H9 (cell line): ENCODE results near the gene CCL13. TPM values are rescaled to one million over a fixed set of nuclear protein-coding genes. Genes with fewer than 3 reads are reported as not detected.

Source experiments
- DNase-seq: peaks from one replicate; pipeline ENCODE4 v3.0.0-alpha.2; 2017
- H2AFZ ChIP-seq: one replicate; pipeline ENCODE4 v1.6.1; 2013; ENCODE audit warnings: mild to moderate bottlenecking, low read length, control low read depth, moderate library complexity
- H2AK5ac ChIP-seq: 2 replicates; pipeline ENCODE4 v1.6.1; 2013; ENCODE audit warnings: low read length, control low read depth, mixed read lengths; ENCODE audit not compliant: insufficient read length
- H2BK120ac ChIP-seq: one replicate; pipeline ENCODE4 v1.6.1; 2013; ENCODE audit warnings: low read depth, mild to moderate bottlenecking, low read length, control low read depth, inconsistent platforms; ENCODE audit not compliant: poor library complexity, severe bottlenecking
- H2BK12ac ChIP-seq: 2 replicates; pipeline ENCODE4 v1.6.1; 2013; ENCODE audit warnings: low read length, control low read depth, mixed read lengths, low read depth; ENCODE audit not compliant: insufficient read length
- H2BK15ac ChIP-seq: 2 replicates; pipeline ENCODE4 v1.6.1; 2013; ENCODE audit warnings: low read depth, low read length, control low read depth
- H2BK20ac ChIP-seq: one replicate; pipeline ENCODE4 v1.6.1; 2013; ENCODE audit warnings: low read depth, mild to moderate bottlenecking, low read length, control low read depth, inconsistent platforms; ENCODE audit not compliant: poor library complexity, severe bottlenecking
- H2BK5ac ChIP-seq: 2 replicates; pipeline ENCODE4 v1.6.1; 2013; ENCODE audit warnings: low read length, control low read depth, mixed read lengths; ENCODE audit not compliant: insufficient read length
- H3K14ac ChIP-seq: 2 replicates; pipeline ENCODE4 v1.6.1; 2013; ENCODE audit warnings: low read length, control low read depth; ENCODE audit not compliant: insufficient read depth
- H3K18ac ChIP-seq: 2 replicates; pipeline ENCODE4 v1.6.1; 2013; ENCODE audit warnings: low read depth, mild to moderate bottlenecking, mixed read lengths, low read length, control low read depth; ENCODE audit not compliant: insufficient read length
- H3K23ac ChIP-seq: 2 replicates; pipeline ENCODE4 v1.6.1; 2013; ENCODE audit warnings: low read length, control low read depth, mixed read lengths, low read depth; ENCODE audit not compliant: insufficient read length
- H3K23me2 ChIP-seq: 2 replicates; pipeline ENCODE4 v1.6.1; 2013; ENCODE audit warnings: low read depth, mild to moderate bottlenecking, mixed read lengths, low read length, control low read depth; ENCODE audit not compliant: insufficient read length, poor library complexity, severe bottlenecking
- H3K27ac ChIP-seq: 2 replicates; pipeline ENCODE4 v1.5.1; 2013; ENCODE audit warnings: low read length, control low read depth, mixed read lengths, low read depth; ENCODE audit not compliant: insufficient read length
- H3K27me3 ChIP-seq: 2 replicates; pipeline ENCODE4 v1.6.1; 2013; ENCODE audit warnings: low read length, control low read depth, inconsistent platforms; ENCODE audit not compliant: insufficient read depth
- H3K4ac ChIP-seq: 2 replicates; pipeline ENCODE4 v1.6.1; 2013; ENCODE audit warnings: low read depth, mild to moderate bottlenecking, control low read depth, inconsistent platforms, low read length, moderate library complexity
- H3K4me1 ChIP-seq: 2 replicates; pipeline ENCODE4 v1.6.1; 2013; ENCODE audit warnings: low read length, control low read depth, inconsistent platforms; ENCODE audit not compliant: insufficient read depth
- H3K4me2 ChIP-seq: 2 replicates; pipeline ENCODE4 v1.6.1; 2013; ENCODE audit warnings: low read length, control low read depth, mixed read lengths; ENCODE audit not compliant: insufficient read length, insufficient read depth
- H3K56ac ChIP-seq: 2 replicates; pipeline ENCODE4 v1.6.1; 2013; ENCODE audit warnings: low read depth, mild to moderate bottlenecking, mixed read lengths, low read length, control low read depth; ENCODE audit not compliant: insufficient read length
- H3K79me1 ChIP-seq: 2 replicates; pipeline ENCODE4 v1.6.1; 2013; ENCODE audit warnings: low read depth, mild to moderate bottlenecking, moderate library complexity, low read length, control low read depth, inconsistent platforms; ENCODE audit not compliant: insufficient read depth, poor library complexity, severe bottlenecking
- H3K79me2 ChIP-seq: 2 replicates; pipeline ENCODE4 v1.6.1; 2013; ENCODE audit warnings: low read length, control low read depth, inconsistent platforms; ENCODE audit not compliant: insufficient read depth
- H3K9ac ChIP-seq: 2 replicates; pipeline ENCODE4 v1.6.1; 2013; ENCODE audit warnings: low read length, control low read depth, mixed read lengths; ENCODE audit not compliant: insufficient read length; ENCODE audit errors: extremely low read depth
- H3K9me3 ChIP-seq: one replicate; pipeline ENCODE4 v1.6.1; 2013; ENCODE audit warnings: low read depth, low read length, inconsistent platforms; ENCODE audit not compliant: control insufficient read depth
- H3T11ph ChIP-seq: one replicate; pipeline ENCODE4 v1.6.1; 2013; ENCODE audit warnings: mild to moderate bottlenecking, low read length, control low read depth, inconsistent platforms
- H4K20me1 ChIP-seq: one replicate; pipeline ENCODE4 v1.6.1; 2013; ENCODE audit not compliant: control insufficient read depth, insufficient read length, insufficient read depth
- H4K5ac ChIP-seq: 2 replicates; pipeline ENCODE4 v1.6.1; 2013; ENCODE audit warnings: low read depth, mild to moderate bottlenecking, mixed read lengths, low read length, control low read depth; ENCODE audit not compliant: insufficient read length
- H4K8ac ChIP-seq: replicated peaks from 2 replicates; pipeline ENCODE4 v1.6.1; 2013; ENCODE audit warnings: low read length, control low read depth, mixed read lengths, low read depth; ENCODE audit not compliant: insufficient read length
- H4K91ac ChIP-seq: 2 replicates; pipeline ENCODE4 v1.6.1; 2013; ENCODE audit warnings: low read depth, mild to moderate bottlenecking, moderate library complexity, mixed read lengths, low read length, control low read depth; ENCODE audit not compliant: insufficient read length
- H3K27ac Mint-ChIP-seq, 3 experiments: 2 replicates in 2 of 3; 3 replicates in 1 of 3; pipeline ENCODE4 v1.8.0; 2020 to 2021; ENCODE audit warnings: mixed read lengths in 3 of 3, mild to moderate bottlenecking in 1 of 3, moderate library complexity in 1 of 3
- H3K27me3 Mint-ChIP-seq: 2 replicates; pipeline ENCODE4 v1.8.0; 2021; ENCODE audit warnings: low read depth, mild to moderate bottlenecking, moderate library complexity, mixed read lengths
- H3K36me3 Mint-ChIP-seq, 3 experiments: 2 replicates in 2 of 3; 3 replicates in 1 of 3; pipeline ENCODE4 v1.8.0; 2020 to 2021; ENCODE audit warnings: low read depth in 3 of 3, mixed read lengths in 3 of 3; ENCODE audit not compliant: insufficient read depth in 1 of 3
- H3K4me1 Mint-ChIP-seq, 2 experiments: 2 replicates each; pipeline ENCODE4 v1.8.0; 2020; ENCODE audit warnings: mixed read lengths in 2 of 2
- H3K4me3 Mint-ChIP-seq, 2 experiments: 2 replicates in 1 of 2; 3 replicates in 1 of 2; pipeline ENCODE4 v1.8.0; 2020 to 2021; ENCODE audit warnings: mild to moderate bottlenecking in 2 of 2, mixed read lengths in 2 of 2, moderate library complexity in 1 of 2
- H3K9me3 Mint-ChIP-seq, 2 experiments: 2 replicates in 1 of 2; 3 replicates in 1 of 2; pipeline ENCODE4 v1.8.0; 2020; ENCODE audit warnings: mild to moderate bottlenecking in 2 of 2, mixed read lengths in 2 of 2, moderate library complexity in 1 of 2
- CTCF ChIP-seq: fragments of 200-600 bp; sonication (generic); conservative IDR thresholded peaks from 3 replicates; pipeline ENCODE4 v1.8.0; 2021; ENCODE audit warnings: antibody characterized with exemption, mild to moderate bottlenecking
- WGBS: extraction: QIAGEN DNeasy Blood & Tissue Kit; methylation state at CpG from one replicate; pipeline ENCODE4 v1.1.7; 2013; ENCODE audit warnings: missing lambda C conversion rate, low lambda C conversion rate, mixed read lengths; ENCODE audit not compliant: insufficient read length; ENCODE audit errors: extremely low coverage; 5-methylcytosine and 5-hydroxymethylcytosine counted together
- total RNA-seq: library from RNA; stranded (reverse); gene quantifications from 2 replicates; pipeline ENCODE4 v1.2.1, GENCODE V29; 2021

CCL13 gene
- total RNA-seq, 1 experiment from 2014 or later, result not detected

- H4K8ac ChIP-seq, result no peak overlapping the region
- H3K27me3 ChIP-seq, result no peaks in the 10 kb centered on the region
- no peaks in the 10 kb centered on the region for H3K23me2 ChIP-seq
- Mint-ChIP-seq H3K4me3 (no peak overlapping the region), H3K27me3 (peaks cover 16% of the 10 kb centered on the region), H3K9me3 (no peaks in the 10 kb centered on the region), H3K36me3 (no peaks in the 10 kb centered on the region), H3K4me1 (peaks cover 9 to 10% of the 10 kb centered on the region in 2 experiments), H3K27ac (no peak overlapping the region)
- no peak overlapping the region for H3K9ac ChIP-seq
- H3K79me2 ChIP-seq, result no peaks in the 10 kb centered on the region
- H2BK120ac ChIP-seq, result no peak overlapping the region
- WGBS, result no CpG with 5 or more reads among the region's 2 CpGs
- TF ChIP-seq CTCF, result no peak
- no peaks in the 10 kb centered on the region for H3K4me1 ChIP-seq
- H2BK20ac ChIP-seq, result no peak overlapping the region
- H4K5ac ChIP-seq, result no peak overlapping the region
- H2BK15ac ChIP-seq, result no peak overlapping the region
- H3K18ac ChIP-seq, result no peak overlapping the region
- H3K9me3 ChIP-seq, result no peaks in the 10 kb centered on the region
- H4K20me1 ChIP-seq, result no peaks in the 10 kb centered on the region
- H3T11ph ChIP-seq, result no peak overlapping the region
- H3K14ac ChIP-seq, result no peak overlapping the region
- no peak overlapping the region for H2BK5ac ChIP-seq
- DNase-seq, result peak; percentile 29
- H3K79me1 ChIP-seq, result no peaks in the 10 kb centered on the region
- H2AK5ac ChIP-seq, result no peak overlapping the region
- H2BK12ac ChIP-seq, result no peak overlapping the region
- no peak overlapping the region for H3K4ac ChIP-seq
- H3K4me2 ChIP-seq, result no peak overlapping the region
- H4K91ac ChIP-seq, result no peak overlapping the region
- H3K56ac ChIP-seq, result no peak overlapping the region
- H3K23ac ChIP-seq, result no peak overlapping the region
- no peak overlapping the region for H3K27ac ChIP-seq
- no peak overlapping the region for H2AFZ ChIP-seq
These were observed 35.0 kb downstream of the CCL13 start for GRCh38 chr17:34391241-34391640.
